Right atrium auricular region (tissue), 2 donors: ENCODE results near the gene MYLK3. TPM values are rescaled to one million over a fixed set of nuclear protein-coding genes. Genes with fewer than 3 reads are reported as not detected.
A peak's percentile ranks its signal among the peaks of the same experiment; 100 is the strongest.

ENCODE experiments used
- DNase-seq: peaks from one replicate; pipeline ENCODE4 v3.0.0-alpha.2; 2019; ENCODE audit warnings: low spot score
- H3K27ac ChIP-seq, 2 donors: fragments of 200-600 bp; sonication (generic); 1 replicate in 1 of 2; 2 replicates in 1 of 2; pipeline ENCODE4 v1.5.1; 2016 to 2019
- H3K27me3 ChIP-seq, 2 donors: fragments of 200-600 bp; sonication (generic); one replicate each; pipeline versions ENCODE4 v1.5.1 to v1.6.0; 2017 to 2019
- H3K36me3 ChIP-seq: fragments of 200-600 bp; sonication (generic); one replicate; pipeline ENCODE4 v1.5.1; 2016
- H3K4me1 ChIP-seq, 2 donors: fragments of 200-600 bp; sonication (generic); one replicate each; pipeline versions ENCODE4 v1.5.1 to v1.6.0; 2017 to 2019
- H3K4me3 ChIP-seq, 2 donors: fragments of 200-600 bp; sonication (generic); 1 replicate in 1 of 2; 2 replicates in 1 of 2; pipeline ENCODE4 v1.5.1; 2017 to 2019; ENCODE audit warnings: mild to moderate bottlenecking in 1 of 2, moderate library complexity in 1 of 2
- H3K9me3 ChIP-seq, 2 donors: fragments of 200-600 bp; sonication (generic); one replicate each; pipeline ENCODE4 v1.5.1; 2019
- total RNA-seq, 2 donors: library from RNA; depleted of rRNA; stranded (reverse); fragments of >200 nt; gene quantifications; one replicate each; pipeline ENCODE4 v1.1.0, GENCODE V29; 2016
- TF ChIP-seq, protein P1 (sequence below), 2 donors: fragments of 200-600 bp; sonication (generic); IDR thresholded peaks; one replicate each; pipeline ENCODE4 v1.5.1; 2019; ENCODE audit warnings: antibody characterized with exemption in 2 of 2

The MYLK3 gene
- total RNA-seq, 2 donors from 2014 or later: 275 to 456 TPM

DNA sequence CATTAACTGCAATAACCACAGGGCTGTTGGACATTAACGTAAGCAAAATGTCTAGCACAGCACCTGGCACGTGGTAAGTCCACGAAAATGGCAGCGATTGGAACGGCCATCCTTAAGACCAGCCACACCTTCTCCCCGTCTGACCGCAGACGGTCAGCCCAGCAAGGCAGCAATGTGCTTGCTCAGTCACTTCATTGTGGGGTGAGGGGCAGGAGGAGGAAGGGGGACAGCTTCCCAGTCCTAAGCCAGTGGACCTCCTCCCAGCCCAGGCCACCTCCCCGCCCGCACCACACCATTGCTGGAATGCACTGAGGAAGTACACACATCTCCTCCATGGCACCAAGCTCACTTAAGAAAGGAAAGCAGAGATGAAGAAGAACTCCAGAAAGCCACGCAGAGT is 8.6 kb upstream of the MYLK3 start:
- Histone ChIP-seq H3K27me3 (no peaks in the 10 kb centered on the region), H3K4me3 (peak overlapping the region; percentile 18 to 36)
- DNase-seq: no peak

DNA sequence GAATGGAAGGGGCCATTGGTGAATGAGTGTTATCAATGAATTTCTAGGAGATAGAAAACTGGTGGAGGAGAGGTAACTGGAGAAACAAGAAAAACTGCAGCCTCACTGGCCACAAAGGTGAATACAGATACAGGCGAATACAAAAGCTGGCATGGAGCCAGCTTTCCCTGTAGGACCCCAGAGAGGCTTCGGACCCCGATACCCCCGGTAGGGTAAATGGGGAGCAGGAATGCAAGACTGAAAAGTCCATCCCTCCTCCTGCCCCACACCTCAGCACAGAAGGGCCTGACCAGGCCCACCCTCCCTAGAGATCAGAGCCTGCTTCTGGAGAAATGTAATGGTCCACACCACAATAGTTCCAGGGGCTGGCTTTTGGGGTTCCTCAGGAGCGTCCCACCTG is 4.9 kb upstream of the MYLK3 start:
- Histone ChIP-seq H3K4me1 (peaks cover 0 to 37% of the 10 kb centered on the region in 2 donors), H3K36me3 (no peaks in the 10 kb centered on the region), H3K9me3 (no peaks in the 10 kb centered on the region), H3K27ac (peak overlapping the region; percentile 86 to 95), H3K27me3 (no peaks in the 10 kb centered on the region), H3K4me3 (no peak overlapping the region)
- TF ChIP-seq, protein P1, sequence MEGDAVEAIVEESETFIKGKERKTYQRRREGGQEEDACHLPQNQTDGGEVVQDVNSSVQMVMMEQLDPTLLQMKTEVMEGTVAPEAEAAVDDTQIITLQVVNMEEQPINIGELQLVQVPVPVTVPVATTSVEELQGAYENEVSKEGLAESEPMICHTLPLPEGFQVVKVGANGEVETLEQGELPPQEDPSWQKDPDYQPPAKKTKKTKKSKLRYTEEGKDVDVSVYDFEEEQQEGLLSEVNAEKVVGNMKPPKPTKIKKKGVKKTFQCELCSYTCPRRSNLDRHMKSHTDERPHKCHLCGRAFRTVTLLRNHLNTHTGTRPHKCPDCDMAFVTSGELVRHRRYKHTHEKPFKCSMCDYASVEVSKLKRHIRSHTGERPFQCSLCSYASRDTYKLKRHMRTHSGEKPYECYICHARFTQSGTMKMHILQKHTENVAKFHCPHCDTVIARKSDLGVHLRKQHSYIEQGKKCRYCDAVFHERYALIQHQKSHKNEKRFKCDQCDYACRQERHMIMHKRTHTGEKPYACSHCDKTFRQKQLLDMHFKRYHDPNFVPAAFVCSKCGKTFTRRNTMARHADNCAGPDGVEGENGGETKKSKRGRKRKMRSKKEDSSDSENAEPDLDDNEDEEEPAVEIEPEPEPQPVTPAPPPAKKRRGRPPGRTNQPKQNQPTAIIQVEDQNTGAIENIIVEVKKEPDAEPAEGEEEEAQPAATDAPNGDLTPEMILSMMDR (IDR thresholded peaks at IDR 0.05): no peak
- no peak for DNase-seq

More for the DNA sequence above, 8.6 kb upstream of the MYLK3 start:
- no peaks in the 10 kb centered on the region for H3K9me3 ChIP-seq
- H3K4me1 ChIP-seq: peaks cover 0 to 13% of the 10 kb centered on the region in 2 donors
- TF ChIP-seq, protein P1 (IDR thresholded peaks at IDR 0.05): no peak
- peak overlapping the region; percentile 86 to 95 for H3K27ac ChIP-seq
- H3K36me3 ChIP-seq: no peaks in the 10 kb centered on the region

DNA sequence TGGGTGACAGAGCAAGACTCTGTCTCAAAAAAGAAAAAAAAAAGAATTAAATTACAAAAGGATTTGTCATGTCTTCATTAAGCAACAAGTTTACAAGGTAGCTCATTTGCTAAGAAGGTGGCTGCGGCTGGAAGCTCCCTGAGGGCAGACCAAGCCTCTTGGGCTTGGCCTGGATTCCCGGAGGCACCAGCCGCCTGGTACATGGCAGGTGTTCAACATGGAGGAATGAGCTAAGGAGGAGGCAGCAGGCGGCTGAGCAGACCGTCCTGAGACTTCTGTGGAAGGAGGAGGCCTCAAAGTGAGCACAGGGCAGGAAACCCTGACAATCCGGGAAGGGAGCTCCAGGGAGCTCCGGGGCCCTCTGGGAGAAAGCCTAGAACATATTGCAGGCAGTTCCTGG is 3.2 kb upstream of the MYLK3 start:
- no peak for DNase-seq
- H3K4me3 ChIP-seq: no peak overlapping the region
- no peaks in the 10 kb centered on the region for H3K27me3 ChIP-seq
- no peaks in the 10 kb centered on the region for H3K9me3 ChIP-seq
- peaks cover 3% of the 10 kb centered on the region for H3K36me3 ChIP-seq
- peaks cover 0 to 31% of the 10 kb centered on the region in 2 donors for H3K4me1 ChIP-seq
- peak overlapping the region; percentile 86 to 95 for H3K27ac ChIP-seq
- TF ChIP-seq, protein P1 (IDR thresholded peaks at IDR 0.05): no peak

DNA sequence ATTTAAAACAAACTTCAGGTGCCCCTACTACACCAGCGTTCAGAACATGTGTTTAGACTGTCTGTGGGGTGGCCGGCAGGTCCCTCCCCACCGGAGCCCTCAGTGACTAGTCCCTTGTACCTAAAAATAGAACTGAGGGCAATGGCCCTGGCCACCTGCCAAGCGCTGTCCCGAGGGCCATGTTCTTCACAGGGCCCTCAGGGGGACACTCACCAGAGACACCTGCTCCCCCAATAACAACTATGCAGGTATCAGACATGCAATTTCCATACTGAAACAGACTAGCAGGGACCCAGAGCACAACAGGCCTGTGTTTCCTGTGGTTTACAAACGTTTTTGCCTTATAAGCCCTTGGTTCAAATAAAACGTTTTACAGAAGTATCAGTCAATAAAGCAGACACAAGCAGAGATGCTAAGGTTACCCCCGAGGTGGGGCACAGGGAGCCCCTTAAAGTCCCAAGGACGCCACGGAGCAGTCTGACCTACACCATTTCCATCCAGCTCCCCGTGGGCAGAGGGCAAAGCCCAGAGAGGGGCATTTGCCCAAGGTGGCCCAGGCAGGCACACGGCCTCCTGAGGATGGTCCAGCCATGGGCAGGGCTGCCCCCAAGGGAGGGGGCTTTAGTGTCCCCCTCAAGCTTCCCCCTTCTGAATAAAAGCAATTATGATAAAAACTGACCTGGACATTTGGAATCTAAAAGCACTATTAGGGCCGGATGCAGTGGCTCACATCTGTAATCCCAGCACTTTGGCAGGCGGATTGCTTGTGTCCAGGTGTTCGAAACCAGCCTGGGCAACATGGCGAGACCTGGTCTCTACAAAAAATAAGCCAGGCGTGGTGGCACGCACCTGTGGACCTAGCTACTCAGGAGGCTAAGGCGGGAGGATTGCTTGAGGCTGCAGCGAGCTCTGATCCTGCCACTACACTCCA is 896 bp upstream of the MYLK3 start:
- DNase-seq: no peak
- Histone ChIP-seq H3K36me3 (peaks cover 3% of the 10 kb centered on the region), H3K27ac (peak overlapping the region; percentile 86 to 95), H3K4me1 (peaks cover 0 to 24% of the 10 kb centered on the region in 2 donors), H3K9me3 (no peaks in the 10 kb centered on the region), H3K27me3 (no peaks in the 10 kb centered on the region), H3K4me3 (peak overlapping the region in 1 of 2 donors; percentile 22)
- TF ChIP-seq, protein P1 (IDR thresholded peaks at IDR 0.05): no peak

DNA sequence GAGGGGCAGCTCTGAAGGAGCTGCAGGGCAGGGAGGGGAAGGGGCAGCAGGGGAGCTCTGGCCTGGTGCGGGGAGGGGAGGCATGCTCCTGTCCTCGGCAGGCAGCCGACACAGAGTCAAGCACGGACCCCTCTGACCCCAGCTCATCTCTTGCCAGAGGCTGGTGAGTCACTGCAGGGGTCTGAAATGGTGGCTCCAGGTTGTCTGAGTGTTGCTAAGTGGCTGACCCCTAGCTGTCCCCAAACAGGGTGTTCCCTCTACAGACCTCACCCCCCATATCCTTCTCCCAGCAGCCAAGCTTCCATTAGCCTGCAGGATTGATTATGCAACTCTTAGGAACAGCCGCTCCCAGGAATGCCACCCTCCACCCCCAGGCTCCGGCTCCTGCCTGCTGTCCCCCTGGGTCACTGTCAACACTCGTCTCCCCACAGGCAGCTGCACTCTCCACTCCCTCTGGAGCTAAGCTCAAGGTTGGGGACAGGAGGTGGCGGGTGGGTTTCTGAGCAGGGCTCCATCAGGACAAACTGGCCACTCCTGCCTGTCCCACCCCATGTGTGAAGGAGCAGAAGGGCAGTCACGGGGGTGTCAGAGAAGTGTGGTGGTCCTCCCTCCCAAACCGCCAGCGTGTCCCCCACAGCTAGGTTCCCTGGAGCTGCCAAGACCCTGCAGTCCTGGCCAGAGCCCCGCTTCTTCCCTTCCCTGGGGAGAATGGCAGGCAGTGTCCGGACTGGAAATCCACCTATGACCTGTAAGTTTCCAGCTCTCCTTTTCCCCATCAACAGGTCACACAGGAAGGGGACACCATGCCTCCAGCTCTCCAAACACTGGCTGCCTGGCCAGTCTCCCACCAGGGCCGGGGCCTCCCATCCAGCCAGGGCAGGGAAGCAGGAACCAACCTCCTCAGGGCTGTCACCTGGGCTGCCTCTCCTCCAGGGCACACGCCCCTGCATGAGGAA is 1.0 kb downstream of the MYLK3 start:
- peak overlapping the region; percentile 50 to 60 for H3K4me3 ChIP-seq
- peaks cover 0 to 40% of the 10 kb centered on the region in 2 donors for H3K4me1 ChIP-seq
- TF ChIP-seq, protein P1 (IDR thresholded peaks at IDR 0.05): no peak
- H3K27ac ChIP-seq: peak overlapping the region; percentile 86 to 95
- no peaks in the 10 kb centered on the region for H3K27me3 ChIP-seq
- no peaks in the 10 kb centered on the region for H3K9me3 ChIP-seq
- DNase-seq: no peak
- peaks cover 3% of the 10 kb centered on the region for H3K36me3 ChIP-seq
